Measurements from ENCODE around the gene ROBO1.

DNA sequence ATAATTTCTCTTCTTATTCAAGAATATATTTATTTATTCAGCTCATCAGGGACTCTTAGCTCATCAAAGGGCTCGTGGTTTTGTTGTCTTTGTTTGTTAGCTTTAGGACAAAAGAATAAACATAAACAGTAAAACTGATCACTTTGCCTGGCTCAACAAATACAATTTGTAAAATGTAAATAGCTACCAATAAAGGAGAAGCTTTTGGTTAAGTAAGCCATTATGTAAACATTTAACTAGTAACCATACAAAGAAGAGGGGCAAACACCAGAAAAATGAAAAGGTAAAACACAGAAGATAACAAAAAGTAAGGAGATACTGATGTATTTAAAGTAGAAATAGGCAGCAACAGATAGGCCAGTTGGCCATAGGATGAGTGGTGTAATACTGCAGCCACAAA, 761.7 kb downstream of the ROBO1 start:
- TF ChIP-seq, protein P1, sequence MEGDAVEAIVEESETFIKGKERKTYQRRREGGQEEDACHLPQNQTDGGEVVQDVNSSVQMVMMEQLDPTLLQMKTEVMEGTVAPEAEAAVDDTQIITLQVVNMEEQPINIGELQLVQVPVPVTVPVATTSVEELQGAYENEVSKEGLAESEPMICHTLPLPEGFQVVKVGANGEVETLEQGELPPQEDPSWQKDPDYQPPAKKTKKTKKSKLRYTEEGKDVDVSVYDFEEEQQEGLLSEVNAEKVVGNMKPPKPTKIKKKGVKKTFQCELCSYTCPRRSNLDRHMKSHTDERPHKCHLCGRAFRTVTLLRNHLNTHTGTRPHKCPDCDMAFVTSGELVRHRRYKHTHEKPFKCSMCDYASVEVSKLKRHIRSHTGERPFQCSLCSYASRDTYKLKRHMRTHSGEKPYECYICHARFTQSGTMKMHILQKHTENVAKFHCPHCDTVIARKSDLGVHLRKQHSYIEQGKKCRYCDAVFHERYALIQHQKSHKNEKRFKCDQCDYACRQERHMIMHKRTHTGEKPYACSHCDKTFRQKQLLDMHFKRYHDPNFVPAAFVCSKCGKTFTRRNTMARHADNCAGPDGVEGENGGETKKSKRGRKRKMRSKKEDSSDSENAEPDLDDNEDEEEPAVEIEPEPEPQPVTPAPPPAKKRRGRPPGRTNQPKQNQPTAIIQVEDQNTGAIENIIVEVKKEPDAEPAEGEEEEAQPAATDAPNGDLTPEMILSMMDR (IDR thresholded peaks at IDR 0.05): no peak
- no peak for TF ChIP-seq POLR2AphosphoS5 (IDR thresholded peaks at IDR 0.05; ENCODE audit: insufficient read depth in 1 of 2, low read depth in 1 of 2)

Data from vagina (tissue), 2 donors.